Fibroblast of villous mesenchyme (primary cell): ENCODE measurements around the gene DHX36. TPM values are rescaled to one million over a fixed set of nuclear protein-coding genes. Genes with fewer than 3 reads are reported as not detected.

Experiments
- DNase-seq: peaks from one replicate; pipeline ENCODE4 v3.0.0-alpha.2; 2010; ENCODE audit warnings: low read depth
- H3K4me3 ChIP-seq: 2 replicates; pipeline ENCODE4 v1.5.1; 2011; ENCODE audit warnings: low read depth, mild to moderate bottlenecking, low read length
- CTCF ChIP-seq: IDR thresholded peaks from 2 replicates; pipeline ENCODE4 v1.5.1; 2012; ENCODE audit warnings: low read depth, mild to moderate bottlenecking, low read length; ENCODE audit not compliant: insufficient read depth
- total RNA-seq: library from RNA; depleted of rRNA; stranded (reverse); fragments of >200 nt; gene quantifications from 2 replicates; pipeline ENCODE4 v1.2.3, GENCODE V29; 2012

Gene DHX36
- 34.1 and 57.4 TPM in 2 replicates for total RNA-seq

GRCh38 chr3:154323891-154324738, at the start of gene DHX36:
DHX36 (minus strand) TSS chr3:154324487; CDS start chr3:154324416, 71 bp downstream.
- peak within 1 kb of the TSS; percentile 68 for H3K4me3 ChIP-seq
- TF ChIP-seq CTCF = no peak
- DNase-seq = peak; percentile 96

- H3K4me3 ChIP-seq = no peak overlapping the region
- DNase-seq = no peak
- no peak for TF ChIP-seq CTCF
These were observed 42.9 kb upstream of the DHX36 start for GRCh38 chr3:154367221-154367620.

- H3K4me3 ChIP-seq = no peak overlapping the region
- DNase-seq = no peak
- TF ChIP-seq CTCF = no peak
These were observed 40.6 kb upstream of the DHX36 start for GRCh38 chr3:154364849-154365248.

GRCh38 chr3:154361099-154361498, 36.8 kb upstream of the DHX36 start:
- no peak for DNase-seq
- H3K4me3 ChIP-seq = no peak overlapping the region
- no peak for TF ChIP-seq CTCF

- no peak for DNase-seq
- no peak for TF ChIP-seq CTCF
- no peak overlapping the region for H3K4me3 ChIP-seq
These were observed 31.7 kb upstream of the DHX36 start for GRCh38 chr3:154356009-154356408.

GRCh38 chr3:154349223-154349622, 24.9 kb upstream of the DHX36 start:
- no peak for TF ChIP-seq CTCF
- no peak for DNase-seq
- no peak overlapping the region for H3K4me3 ChIP-seq
